HG03342 (cell line): Measurements from ENCODE around the gene NSUN6.

ENCODE experiments used
- ATAC-seq: cut with Tn5 transposase; IDR thresholded peaks from one replicate; pipeline ENCODE4 v1.9.1; 2021; ENCODE audit warnings: mild to moderate bottlenecking, moderate library complexity; ENCODE audit not compliant: unreplicated experiment

The NSUN6 gene

DNA sequence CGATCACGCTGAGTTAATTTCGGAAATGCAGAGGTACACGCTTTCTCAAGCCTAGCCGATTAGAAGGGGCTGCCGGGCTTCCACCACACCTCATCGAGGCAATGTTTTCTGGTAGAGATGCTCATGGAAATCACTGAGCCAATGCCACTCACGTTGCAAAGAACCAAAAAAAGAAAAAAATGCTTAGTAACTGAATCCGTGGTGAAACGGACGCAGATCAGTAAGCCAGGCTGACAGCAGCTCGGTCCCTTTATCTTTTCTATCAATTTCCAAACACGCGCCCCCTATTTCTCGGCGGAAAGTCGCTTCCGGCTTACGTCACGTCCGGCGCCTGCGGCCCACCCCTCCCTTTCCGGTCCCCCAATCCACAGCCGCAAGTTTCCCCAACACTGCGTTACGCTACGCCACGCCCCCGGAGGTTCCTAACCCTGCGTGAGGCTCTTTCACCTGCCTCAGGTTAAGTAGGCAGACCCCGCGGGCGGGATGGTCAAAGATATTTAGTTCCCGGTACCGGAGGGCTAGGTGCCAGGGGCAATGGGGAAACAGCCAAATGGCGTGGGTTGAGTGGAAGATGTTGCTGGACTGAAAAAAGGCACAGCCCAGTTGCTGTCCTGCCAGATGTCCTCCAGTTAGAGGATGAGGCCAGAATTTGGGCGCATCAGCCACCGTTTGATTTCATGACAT is at the start of gene NSUN6:
Gene NSUN6, minus strand, starts transcription at position 264 of the 684 bp plus-strand sequence. CDS start 384 bp downstream, outside the sequence.
- ATAC-seq, result peak; percentile 98

- no peak for ATAC-seq
Measured at GRCh38 chr10:18699849-18700840, 48.8 kb upstream of the NSUN6 start.

DNA sequence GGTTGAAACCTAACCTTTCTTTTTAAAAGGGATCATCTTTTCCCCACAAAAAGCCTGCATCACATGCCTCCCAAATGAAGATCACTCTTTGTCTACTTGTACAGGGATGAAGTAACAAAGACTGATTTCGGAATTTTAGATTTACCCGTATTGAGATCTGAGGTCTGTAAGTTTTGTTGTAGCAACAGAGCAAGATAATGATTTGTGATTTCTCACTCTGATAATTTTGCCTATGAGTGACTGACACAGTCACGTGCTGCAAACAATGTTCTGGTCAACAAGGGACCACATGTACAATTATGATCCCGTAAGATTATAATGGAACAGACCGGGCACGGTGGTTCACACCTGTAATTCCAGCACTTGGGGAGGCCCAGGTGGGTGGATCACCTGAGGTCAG is 39.2 kb upstream of the NSUN6 start:
- no peak for ATAC-seq

DNA sequence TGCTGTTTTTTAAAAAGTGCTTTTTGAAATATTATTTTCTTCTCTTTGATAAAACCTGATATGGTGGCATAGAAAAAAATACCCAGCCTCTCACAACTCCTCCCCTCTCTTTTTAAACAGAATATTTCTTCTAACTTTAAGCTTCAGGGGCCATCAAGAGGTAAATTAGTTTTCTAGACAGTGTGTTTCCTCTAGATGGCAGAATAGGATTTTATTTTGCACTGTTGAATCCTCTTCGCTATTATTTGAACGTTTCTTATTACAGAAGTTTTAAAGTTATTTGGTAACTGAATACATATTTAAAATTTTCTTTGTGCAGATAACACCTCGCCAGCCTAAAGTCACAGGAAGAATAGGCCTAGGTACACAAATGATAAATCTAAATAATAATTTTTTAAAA is 38.1 kb upstream of the NSUN6 start:
- ATAC-seq, result no peak

DNA sequence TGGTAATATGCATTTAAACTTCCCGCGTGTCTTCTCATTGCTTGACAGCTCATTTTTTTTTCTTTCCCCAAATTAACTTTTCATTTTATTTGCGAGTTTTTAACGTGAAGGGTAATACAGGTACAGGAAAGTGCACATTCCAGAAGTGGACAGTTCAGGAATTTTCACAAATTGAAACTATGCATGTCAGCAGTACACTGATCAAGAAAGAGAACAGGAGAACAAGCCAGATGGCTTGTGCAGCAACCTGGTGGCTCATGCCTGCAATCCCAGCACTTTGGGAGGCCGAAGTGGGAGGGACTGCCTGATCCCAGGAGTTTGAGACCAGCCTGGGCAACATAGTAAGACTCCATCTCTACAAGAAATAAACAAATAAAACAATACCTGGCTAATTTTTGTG is 36.3 kb upstream of the NSUN6 start:
- ATAC-seq, result no peak

DNA sequence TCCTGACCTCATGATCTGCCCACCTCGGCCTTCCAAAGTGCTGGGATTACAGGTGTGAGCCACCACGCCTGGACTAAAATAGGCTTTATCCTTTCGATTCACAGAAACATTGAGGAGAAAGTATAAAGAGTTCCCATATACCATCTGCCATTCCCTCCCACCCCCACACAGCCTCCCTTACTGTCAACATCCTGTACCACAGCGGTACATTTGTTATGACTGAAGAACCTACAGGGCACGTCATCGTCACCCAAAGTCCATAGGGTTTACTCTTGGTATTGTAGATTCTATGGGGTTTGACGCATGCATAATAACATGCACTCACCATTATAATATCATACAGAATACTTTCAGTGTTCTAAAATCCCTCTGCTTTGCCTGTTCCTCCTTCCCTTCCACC is 35.8 kb upstream of the NSUN6 start:
- no peak for ATAC-seq

- no peak for ATAC-seq
Measured at GRCh38 chr10:18685555-18685954, 34.2 kb upstream of the NSUN6 start.

DNA sequence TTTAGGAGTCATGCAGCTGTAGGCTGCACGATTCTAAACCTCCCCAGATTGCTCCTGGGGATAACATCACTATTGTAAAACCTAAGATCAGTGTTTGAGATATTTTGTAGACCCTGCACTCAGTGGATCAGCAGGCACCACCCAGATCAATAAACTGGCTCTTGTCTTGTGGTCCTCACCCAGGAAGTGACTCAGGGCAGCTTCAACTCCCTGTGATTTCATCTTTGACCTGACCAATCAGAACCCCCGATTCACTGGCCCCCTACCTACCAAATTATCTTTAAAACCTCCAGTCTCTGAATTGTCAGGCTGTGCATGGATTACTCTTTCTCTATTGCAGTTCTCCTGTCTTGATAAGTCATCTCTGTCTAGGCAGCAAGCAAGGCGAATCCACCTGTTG is 33.6 kb upstream of the NSUN6 start:
- ATAC-seq, result no peak

GRCh38 chr10:18684416-18684815 is 33.0 kb upstream of the NSUN6 start:
- no peak for ATAC-seq

GRCh38 chr10:18683427-18683826 is 32.0 kb upstream of the NSUN6 start:
- ATAC-seq, result no peak

GRCh38 chr10:18681971-18682411 is 30.6 kb upstream of the NSUN6 start:
- ATAC-seq, result no peak

GRCh38 chr10:18681366-18681765 is 30.0 kb upstream of the NSUN6 start:
- no peak for ATAC-seq

- ATAC-seq, result no peak
Measured at GRCh38 chr10:18680754-18681153, 29.4 kb upstream of the NSUN6 start.

- ATAC-seq, result no peak
Measured at GRCh38 chr10:18675086-18675801, 23.9 kb upstream of the NSUN6 start.

DNA sequence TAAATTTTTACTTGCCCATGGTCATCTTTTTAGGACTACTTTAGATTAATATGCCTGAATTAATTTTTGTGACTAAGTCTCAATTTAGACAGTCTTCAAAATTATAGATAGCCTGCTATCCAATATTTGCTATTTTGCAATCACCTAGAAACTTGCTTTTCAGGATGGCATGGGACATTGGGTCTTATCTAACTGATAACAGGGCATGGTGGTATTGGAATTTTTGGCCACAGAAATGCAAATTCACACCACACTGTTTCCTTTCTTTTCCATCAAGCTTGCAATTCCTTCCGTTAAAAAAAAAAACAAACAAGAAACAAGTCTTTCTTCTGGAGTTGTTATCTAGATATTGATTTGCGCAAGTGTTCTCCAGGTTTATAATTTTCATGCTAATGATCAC is 16.6 kb upstream of the NSUN6 start:
- ATAC-seq, result no peak

- ATAC-seq, result no peak
Measured at GRCh38 chr10:18666810-18667209, 15.4 kb upstream of the NSUN6 start.

GRCh38 chr10:18665815-18666558 is 14.6 kb upstream of the NSUN6 start:
- no peak for ATAC-seq

DNA sequence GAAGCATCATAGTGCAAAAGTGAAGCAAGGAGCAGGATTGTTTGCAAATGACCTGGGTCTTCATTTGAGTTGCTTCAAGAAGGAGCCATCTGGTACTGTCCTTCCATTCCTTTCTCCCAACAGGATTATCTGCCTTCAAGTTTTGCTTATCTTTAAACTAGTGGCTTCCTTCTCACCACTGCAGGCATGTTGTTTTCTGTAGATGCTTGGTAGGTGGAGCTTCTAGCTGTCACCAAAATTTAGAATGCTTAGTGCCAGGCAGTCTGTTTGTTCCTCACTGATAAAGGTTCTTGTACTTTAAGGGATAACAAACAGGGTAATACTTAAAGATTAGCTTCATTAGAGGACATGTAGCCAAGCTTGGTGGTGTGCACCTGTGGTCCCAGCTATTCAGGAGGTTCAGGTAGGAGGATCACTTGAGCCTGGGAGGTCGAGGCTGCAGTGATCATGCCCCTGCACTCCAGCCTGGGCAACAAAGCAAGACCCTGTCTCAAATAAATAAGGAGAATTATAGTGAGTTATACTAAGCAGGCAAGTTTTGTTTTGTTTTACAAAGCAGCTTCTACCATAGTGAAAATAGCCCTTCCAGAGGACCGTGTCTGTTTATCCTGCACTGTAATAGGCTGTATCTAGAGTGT is 13.6 kb upstream of the NSUN6 start:
- ATAC-seq, result no peak

GRCh38 chr10:18660816-18661431 is 9.5 kb upstream of the NSUN6 start:
- ATAC-seq, result no peak
